ENCODE data around the gene TUBGCP3.
"Not testable (repeated sequence)": the region's sequence is repeated elsewhere in the genome, so short reads cannot be mapped to it uniquely, and the experiment has no call there.

TUBGCP3 gene

DNA sequence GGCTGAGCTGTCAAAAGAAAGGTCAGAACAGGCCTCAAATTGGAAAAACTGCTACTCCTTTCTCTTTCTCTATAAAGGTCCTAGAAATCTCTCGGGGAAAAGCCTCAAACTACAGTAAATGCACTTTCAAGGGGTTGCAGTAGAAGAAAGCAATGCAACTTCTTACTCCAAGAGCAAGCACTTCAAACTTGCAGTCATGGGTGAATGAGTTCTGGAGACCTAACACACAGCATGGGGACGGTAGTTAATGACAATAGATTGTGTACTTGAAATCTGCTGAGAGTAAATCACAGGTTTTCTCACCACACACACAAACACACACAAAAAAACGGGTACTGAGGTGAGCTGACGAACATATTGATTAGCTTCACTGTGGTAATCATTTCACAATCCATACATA, 11.8 kb downstream of the TUBGCP3 start:
- no peak for FAIRE-seq

DNA sequence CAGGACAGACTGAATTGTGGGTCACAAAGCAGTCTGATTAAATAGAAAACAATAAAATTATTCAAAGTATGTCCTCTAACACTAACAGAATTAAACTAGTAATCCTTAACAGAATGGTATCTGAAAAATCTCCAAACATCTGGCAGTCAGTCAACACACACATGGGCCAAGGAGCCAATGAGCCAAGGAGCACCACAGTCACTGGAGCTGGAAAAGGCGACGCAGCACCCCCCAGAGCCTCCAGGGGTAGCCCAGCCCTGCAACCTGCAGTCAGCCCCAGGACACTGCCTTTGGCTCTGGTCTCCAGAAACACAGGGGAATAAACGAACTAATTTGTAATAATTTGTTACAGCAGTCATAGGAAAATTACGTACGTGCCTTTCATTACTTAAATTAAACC, 12.3 kb downstream of the TUBGCP3 start:
- FAIRE-seq: no peak

DNA sequence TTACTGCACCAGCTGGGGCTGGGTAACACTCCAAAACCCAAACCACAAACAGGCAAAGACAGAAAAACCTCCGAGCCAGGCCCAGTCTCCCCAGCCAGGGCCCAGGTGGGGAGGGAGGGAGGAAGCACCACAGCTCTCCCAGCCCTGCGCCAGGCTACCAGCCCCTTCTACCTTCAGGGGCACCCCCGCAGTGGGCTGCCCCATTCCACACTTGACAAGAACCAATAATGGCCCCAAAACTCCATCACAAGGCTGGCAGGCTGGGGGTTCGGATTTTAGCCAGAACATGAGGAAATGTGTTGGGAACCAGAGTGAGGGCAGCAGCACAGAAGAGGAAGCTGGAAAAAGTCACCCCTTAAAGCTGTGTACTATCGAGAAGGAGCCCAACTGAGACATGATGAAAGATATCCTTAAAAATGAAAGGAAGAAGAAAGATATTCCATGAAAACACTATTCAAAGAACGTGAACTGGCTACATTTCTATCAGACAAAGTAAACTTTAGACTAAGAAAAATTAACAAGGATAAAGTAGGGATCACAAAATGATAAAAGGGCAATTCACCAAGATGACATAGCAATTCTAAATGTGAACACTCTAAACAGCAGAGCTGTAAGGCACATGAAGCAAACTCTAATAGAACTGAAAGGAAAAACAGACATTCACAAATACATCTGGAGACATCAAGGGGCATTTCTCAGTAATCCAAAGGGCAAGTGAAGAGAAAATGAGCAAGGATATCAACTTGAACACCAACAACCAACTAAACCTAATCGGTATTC, 12.9 kb downstream of the TUBGCP3 start:
- FAIRE-seq: no peak

DNA sequence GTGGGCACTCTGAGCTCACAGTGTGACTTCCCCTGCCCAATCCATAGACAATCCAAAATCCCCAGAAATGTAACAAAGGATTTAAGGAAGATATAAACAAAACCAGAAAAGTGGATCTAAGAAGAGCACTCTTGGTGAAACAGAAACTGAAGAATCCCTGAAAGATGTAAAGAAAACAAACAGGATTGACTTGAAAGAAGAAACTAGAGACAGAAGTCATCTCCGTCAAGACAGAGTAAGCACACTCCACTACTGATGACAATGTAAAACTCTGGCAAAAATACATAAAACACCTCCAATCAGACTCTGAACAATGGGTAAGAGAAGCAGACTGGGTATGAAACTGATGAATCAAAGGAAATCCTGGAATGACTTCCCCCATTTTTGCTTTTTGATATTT, 13.5 kb downstream of the TUBGCP3 start:
- FAIRE-seq: no peak

DNA sequence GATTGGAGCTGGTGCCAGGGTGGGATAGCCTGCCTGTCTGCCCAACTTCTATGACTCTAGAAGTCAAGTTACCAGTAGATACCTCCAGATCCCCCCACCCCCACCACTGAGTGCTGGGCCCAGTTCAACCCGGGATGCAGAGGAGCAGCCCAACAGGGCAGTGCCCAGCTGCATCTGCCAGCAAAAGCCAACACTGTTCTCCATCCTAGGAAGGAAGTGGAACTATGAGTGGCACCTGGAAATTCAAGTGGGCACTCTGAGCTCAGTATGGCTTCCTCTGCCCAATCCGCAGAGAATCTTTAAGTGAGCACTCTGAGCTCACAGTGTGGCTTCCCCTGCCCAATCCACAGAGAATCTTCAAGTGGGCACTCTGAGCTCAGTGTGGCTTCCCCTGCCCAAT, 14.2 kb downstream of the TUBGCP3 start:
- FAIRE-seq: no peak

- FAIRE-seq: no peak
Observed at GRCh38 chr13:112572366-112572765, 15.6 kb downstream of the TUBGCP3 start.

- no peak for FAIRE-seq
Observed at GRCh38 chr13:112569821-112570220, 18.1 kb downstream of the TUBGCP3 start.

GRCh38 chr13:112567161-112567862, 20.6 kb downstream of the TUBGCP3 start:
- FAIRE-seq: no peak

DNA sequence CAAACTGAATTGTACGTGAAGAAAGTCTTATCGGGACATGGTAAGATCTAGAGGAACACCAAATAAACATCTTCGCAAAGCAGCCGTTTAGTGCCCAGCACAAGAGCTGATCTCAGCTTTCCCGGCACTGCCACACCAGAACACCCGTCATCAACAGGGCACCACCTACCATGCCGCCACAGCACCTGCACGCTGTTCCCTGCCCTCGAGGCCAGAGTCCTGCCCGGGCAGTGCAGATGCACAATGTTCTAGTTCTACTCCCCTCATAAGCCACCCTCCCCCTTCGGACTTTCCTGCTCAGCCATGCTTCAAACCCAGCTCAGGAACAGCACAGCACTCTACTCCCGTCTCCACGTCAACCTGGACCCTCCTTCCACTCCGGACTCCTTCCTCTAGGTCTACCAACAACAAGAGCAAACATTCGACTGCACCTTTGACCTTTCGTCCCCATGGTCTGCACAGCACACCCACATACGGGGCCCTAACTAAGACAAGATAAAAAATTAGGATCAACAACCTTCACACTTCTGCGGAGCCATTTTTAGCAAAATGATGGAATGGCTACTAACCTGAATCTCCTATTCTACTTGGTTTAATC, 25.1 kb downstream of the TUBGCP3 start:
- no peak for FAIRE-seq

GRCh38 chr13:112562254-112562653, 25.7 kb downstream of the TUBGCP3 start:
- no peak for FAIRE-seq

DNA sequence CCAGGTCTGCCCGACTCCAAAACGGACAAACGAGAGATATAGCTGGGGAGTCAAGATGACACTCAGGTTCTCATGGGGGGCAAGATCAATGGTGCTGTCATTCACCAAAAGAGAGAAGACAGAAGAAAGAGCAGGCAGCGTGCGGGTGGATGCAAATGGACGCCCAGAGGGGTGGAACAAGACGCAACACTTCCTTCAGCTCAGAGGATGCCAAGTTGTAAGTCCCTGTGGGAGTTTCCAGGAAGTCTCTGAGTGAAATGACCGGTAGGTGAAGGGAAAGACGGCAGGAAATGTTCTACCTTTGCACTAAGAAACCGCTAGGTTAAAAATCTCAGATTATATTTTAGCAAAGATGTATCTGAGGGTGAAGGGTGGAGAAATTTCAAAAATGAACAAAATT, 26.5 kb downstream of the TUBGCP3 start:
- FAIRE-seq: no peak

GRCh38 chr13:112558696-112559418, 29.1 kb downstream of the TUBGCP3 start:
- no peak for FAIRE-seq

- FAIRE-seq: no peak
Observed at GRCh38 chr13:112556600-112556999, 31.4 kb downstream of the TUBGCP3 start.

DNA sequence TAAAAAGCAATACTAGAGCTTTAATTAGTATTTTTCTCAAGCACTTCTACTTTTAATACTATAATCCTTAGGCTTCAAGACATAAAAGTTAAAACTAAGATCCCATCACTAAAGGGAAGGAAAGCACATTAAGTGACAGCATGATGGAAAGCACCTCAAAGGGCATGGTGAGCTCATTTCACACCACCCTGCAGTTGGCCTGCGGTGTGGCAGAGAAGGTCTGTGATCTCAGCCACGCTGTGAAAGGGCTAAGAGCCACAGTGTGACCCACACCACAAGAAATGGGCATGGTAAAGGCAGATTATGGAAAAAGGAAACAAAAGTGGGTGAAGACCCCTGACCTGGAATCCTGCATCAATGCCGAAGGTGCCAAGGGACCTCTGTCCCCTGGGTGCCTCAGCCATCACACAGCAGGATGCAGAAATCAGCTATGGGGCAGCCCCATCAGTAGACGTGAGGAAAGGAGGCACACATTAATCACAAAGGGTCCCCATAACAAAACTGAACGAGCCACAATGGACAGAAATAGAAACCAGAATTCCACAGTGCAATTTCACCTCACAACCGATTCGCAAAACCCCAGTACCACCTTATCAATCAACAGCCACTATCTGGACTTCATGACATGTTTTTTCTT, 33.6 kb downstream of the TUBGCP3 start:
- FAIRE-seq: no peak

DNA sequence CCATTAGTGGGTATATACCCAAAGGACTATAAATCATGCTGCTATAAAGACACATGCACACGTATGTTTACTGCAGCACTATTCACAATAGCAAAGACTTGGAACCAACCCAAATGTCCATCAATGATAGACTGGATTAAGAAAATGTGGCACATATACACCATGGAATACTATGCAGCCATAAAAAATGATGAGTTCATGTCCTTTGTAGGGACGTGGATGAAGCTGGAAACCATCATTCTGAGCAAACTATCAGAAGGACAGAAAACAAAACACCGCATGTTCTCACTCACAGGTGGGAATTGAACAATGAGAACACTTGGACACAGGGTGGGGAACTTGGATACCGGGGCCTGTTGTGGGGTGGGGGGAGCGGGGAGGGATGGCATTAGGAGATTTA, 39.0 kb downstream of the TUBGCP3 start:
- FAIRE-seq: not testable (repeated sequence)

DNA sequence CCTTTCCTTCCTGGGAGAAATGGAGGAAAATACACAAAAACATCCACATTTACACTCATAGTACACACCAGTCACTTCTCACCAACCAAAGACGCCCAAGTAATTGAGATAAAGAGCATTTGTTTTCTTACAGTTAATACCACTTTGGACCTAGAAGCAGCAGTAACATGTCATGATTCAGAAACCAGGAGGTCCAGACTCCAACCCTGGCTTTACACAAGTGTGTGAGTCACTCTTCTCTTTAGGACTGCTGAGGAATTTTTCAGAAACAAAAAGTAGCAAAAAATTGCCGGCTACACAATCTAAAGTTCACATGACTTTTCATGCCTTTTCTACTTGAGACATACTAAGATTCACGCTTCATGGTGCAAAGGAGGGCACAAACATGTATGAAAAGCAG, 42.1 kb downstream of the TUBGCP3 start:
- FAIRE-seq: no peak

GRCh38 chr13:112532837-112533745, 54.9 kb downstream of the TUBGCP3 start:
- no peak for FAIRE-seq

DNA sequence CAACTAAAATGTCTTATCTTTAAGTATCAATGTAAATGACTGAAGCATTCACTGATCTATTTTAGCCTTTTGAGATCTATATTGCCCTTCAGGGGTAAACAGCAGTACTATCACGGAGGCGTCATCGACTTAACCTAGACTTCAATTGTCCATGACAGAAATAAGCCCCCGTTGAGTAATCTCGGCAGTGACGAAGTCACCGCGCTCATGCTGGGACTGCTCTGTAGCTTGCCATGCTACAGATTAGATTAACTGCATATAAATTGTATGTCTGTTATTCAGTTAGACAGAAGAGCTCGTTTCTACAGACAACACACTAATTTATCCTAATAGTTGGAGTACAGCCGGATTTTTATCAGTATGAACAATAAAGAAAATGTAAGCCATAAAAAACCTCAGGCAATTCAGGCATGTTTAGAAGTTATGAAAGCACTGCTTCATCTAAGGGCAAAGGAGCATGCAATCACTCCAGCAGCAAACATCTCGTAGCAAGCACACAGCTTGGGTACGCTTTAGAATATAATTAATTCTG, 56.6 kb downstream of the TUBGCP3 start:
- FAIRE-seq: no peak

DNA sequence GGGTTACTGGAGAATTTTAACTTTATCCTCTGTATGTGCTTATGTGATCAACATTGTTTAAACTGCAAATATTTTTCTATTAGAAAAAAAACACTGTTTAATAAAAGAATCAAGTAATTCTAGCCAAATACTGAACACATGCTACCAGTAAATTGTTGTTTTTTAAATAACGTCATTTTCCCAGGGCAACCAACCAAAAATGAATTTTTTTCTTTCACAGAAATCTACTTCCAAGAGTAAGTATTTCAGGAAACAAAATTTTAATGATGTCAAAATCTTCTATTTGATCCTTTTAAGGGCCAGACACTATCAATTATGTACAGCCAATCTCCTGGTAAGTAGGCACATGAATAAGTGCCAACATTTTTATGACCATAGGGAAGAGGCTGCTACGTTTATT, 57.1 kb downstream of the TUBGCP3 start:
- no peak for FAIRE-seq

GRCh38 chr13:112529216-112529615, 58.7 kb downstream of the TUBGCP3 start:
- FAIRE-seq: no peak

DNA sequence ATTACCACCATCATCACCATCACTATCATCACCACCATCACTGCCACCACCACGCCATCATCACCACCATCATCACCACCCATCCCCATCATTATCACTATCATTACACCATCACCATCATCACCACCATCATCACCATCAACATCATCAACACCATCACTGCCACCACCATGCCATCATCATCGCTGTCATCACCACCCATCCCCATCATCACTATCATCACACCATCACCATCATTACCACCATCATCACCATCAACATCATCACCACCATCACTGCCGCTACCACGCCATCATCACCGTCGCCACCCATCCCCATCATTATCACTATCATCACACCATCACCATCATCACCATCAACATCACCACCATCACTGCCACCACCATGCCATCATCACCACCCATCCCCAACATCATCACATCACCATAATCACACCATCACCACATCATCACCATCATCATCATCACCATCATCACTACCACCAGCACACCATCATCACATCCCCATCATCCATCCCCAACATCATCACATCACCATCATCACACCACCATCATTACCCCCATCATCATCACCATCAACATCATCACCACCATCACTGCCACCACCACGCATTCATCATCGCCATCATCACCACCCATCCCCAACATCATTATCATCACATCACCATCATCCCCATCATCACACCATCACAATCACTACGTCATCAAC, 61.7 kb downstream of the TUBGCP3 start:
- FAIRE-seq: no peak
